ENCODE measurements around the gene PEDS1.
A peak's percentile ranks its signal among the peaks of the same experiment; 100 is the strongest.
"Not testable (repeated sequence)": the region's sequence is repeated elsewhere in the genome, so short reads cannot be mapped to it uniquely, and the experiment has no call there.

Gene PEDS1

DNA sequence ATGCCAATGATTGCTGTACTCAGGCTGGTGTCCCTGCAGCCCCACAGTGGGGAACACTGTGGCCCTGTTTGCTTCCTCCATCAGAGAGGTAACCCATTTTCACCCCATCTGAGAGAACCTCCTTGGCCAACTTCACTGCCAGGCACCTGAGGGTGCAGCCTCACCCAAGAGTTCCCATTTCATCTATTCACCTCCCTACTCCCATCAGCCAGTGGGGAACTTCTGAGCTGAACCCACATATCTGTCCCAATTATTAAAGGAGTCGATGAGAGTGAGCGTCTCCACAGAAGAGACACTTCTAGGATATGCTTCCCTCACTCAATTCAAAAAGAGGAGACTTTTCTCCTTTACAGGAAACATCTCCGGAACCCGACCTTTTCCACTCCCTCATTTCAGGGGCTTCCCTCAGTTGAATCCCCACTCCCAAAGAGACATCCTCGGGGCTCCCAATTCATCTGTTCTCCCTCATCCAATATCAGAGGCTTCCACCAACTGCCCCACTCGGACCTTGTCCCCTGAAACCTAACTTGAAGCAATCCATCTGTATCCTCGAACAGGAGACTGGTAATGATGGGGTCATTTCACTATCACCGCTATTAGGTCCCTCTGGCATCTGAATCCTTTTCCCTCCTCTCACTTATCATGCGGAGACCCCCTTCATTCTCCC, 41.6 kb downstream of the PEDS1 start:
- TF ChIP-seq, protein P1, sequence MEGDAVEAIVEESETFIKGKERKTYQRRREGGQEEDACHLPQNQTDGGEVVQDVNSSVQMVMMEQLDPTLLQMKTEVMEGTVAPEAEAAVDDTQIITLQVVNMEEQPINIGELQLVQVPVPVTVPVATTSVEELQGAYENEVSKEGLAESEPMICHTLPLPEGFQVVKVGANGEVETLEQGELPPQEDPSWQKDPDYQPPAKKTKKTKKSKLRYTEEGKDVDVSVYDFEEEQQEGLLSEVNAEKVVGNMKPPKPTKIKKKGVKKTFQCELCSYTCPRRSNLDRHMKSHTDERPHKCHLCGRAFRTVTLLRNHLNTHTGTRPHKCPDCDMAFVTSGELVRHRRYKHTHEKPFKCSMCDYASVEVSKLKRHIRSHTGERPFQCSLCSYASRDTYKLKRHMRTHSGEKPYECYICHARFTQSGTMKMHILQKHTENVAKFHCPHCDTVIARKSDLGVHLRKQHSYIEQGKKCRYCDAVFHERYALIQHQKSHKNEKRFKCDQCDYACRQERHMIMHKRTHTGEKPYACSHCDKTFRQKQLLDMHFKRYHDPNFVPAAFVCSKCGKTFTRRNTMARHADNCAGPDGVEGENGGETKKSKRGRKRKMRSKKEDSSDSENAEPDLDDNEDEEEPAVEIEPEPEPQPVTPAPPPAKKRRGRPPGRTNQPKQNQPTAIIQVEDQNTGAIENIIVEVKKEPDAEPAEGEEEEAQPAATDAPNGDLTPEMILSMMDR (IDR thresholded peaks at IDR 0.05; ENCODE audit: low read depth, low read length, missing control alignments): no peak
- H3K4me3 ChIP-seq (replicated peaks; ENCODE audit: low read depth, low read length): peak overlapping the region; percentile 83
- no peak for DNase-seq (ENCODE audit: extremely low read depth, low read depth)

DNA sequence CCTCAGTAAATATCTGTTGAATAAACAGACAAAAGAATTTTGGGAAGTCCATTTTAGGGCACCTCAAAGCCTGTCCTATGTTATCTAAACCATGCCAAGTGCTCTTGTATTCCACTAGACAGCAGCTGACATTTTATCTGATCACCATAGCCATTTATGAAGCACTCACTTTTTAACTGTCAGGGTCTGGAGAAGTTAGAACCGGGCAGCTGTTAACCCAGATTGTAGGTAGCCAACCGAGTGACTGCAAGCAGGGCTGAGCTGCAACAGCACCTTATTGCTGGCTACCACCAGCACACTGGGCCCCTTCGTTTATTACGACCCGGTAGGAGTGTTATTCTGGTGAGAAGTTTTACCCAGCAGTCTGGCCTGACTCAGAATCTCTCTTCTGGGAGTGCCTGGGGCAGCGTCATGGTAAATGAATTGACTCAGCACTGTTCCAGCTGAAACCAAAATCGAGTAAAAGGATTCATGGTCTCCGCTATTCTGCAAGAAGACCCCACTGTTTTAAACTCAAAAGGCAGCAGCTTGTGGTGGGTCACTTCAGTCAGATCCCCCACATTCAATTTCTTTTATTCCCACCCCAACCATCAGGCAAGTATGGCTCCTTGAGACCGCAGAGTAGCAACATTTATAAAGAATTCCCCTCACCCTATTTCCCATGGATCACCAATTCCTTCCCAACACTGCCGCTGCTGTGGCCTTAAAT, 42.2 kb downstream of the PEDS1 start:
- no peak for DNase-seq (ENCODE audit: extremely low read depth, low read depth)
- TF ChIP-seq, protein P1 (IDR thresholded peaks at IDR 0.05; ENCODE audit: low read depth, low read length, missing control alignments): no peak
- H3K4me3 ChIP-seq (replicated peaks; ENCODE audit: low read depth, low read length): peak overlapping the region; percentile 83

DNA sequence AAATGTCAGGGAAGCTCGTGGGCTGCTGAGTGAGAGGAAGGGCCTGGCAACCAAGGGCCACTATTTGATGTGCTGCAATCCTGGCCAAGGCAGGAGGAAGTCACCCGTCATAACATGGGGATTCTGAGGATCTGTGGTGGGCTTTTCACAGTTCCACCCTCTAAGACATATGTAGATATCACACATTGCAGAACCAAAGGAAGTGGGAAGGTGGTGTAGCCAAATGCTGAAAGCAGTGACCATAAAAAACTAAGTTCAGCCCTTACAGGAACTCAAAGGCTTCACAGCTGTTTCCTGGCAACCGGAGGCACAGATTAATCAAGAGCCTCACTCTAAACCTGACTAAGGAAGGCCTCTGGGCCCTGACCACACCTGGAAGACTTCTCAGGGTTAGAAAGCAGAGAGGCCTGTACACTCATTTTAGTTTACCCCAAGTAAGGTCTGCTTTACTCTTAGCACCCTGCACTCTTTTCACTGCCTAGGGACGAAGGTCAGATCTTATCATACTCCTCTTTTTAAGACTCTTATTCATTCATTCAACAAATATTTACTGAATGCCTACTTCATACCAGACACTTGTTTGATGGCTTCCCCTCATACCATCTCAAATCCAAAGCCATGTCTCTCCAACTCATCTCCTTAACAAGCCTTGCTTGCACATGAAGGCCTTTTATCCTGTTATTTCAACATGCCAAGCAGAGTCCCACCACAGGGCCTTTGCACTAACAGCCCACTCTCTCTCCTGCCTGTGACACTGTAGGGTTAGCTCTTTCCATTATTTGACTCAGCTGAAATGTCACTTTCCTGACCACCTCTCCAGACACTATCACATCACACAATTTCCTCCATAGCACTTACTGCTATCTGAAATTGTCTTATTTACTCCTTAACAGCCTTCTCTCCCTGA, 43.1 kb downstream of the PEDS1 start:
- no peak for DNase-seq (ENCODE audit: extremely low read depth, low read depth)
- TF ChIP-seq, protein P1 (IDR thresholded peaks at IDR 0.05; ENCODE audit: low read depth, low read length, missing control alignments): no peak
- peak overlapping the region; percentile 83 for H3K4me3 ChIP-seq (replicated peaks; ENCODE audit: low read depth, low read length)

DNA sequence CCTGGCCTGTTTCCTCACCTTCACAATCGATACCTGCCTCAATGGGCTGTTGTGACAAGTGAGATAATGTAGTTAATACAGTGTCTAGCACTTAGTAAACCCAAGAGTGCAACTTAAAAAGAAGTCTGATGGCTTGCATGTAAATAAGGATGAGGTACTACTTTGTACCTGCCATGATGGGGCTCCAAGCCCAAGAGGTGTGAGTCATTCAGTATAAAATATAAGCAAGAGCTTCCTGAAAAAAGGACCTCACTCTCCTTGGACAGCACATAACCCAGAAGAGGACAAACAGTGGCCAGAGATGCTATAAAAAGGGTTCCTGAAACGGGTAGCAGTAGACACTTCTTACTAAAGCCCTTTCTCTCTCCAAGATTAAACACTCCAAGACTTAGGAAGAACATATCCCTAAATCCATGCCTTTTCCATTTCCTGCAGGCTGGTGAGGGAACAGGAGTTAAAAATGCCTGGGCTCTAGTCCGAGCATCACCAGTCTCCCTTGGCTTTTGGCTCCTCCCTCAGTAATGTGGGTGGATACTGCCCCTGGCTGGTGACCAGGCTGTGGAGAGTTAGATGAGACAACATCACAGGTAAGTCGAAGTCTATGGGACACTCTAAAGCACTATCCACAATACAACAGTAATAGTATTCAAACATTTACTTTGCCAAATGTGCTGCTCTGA, 44.8 kb downstream of the PEDS1 start:
- no peak for DNase-seq (ENCODE audit: extremely low read depth, low read depth)
- TF ChIP-seq, protein P1 (IDR thresholded peaks at IDR 0.05; ENCODE audit: low read depth, low read length, missing control alignments): no peak
- no peak overlapping the region for H3K4me3 ChIP-seq (replicated peaks; ENCODE audit: low read depth, low read length)

DNA sequence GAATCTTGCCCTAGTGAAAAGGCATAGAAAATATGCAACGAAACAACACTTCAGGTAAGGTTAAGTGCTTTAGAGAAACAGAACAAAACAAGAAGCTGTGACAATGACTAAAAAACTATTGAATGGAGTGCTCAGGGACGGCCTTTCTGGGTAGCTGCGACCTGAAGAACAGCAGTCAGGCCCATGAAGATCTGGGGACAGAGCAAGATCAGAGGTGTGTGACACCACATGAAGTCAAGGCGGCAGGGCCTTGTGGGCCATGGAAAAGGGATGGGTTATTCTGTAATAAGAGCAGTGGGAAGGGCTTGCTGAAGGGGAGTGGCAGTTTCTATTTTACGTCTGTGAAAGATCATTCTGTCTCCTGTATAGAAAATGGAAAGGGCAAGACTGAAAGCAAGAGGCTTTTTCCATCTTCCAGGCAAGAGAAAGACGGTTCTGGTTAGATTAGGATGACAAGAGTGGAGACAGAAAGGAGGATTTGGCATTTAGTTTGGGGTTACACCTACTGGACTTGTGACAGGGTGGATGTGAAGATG, 45.7 kb downstream of the PEDS1 start:
- H3K4me3 ChIP-seq (replicated peaks; ENCODE audit: low read depth, low read length): no peak overlapping the region
- TF ChIP-seq, protein P1 (IDR thresholded peaks at IDR 0.05; ENCODE audit: low read depth, low read length, missing control alignments): no peak
- no peak for DNase-seq (ENCODE audit: extremely low read depth, low read depth)

DNA sequence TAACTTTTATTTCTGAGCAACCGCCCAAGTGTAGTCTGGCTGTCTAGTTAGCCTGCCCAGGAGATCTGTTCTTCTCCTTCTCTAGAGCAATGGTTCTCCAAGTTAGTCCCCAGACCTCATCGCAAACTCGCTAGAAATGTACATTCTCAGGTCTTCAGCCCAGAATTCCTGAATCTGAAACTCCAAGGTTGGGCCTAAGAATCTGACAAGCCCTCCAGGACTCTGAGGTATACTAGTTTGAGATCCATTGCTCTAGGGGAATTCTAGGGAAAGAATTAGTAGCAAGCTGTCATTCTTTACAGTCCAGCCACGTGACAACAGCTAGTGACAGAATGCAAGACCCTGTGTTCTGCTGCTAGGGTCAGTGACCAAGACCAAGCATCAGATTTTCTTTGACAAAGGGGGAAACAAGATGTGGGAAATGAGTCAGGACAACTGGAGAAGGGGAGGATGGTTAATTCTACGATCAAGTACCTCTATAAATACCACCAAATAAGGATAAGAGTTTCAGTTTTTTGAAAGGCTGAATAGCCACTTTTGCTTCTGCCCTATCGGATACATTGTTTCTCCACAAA, 46.4 kb downstream of the PEDS1 start:
- TF ChIP-seq, protein P1 (IDR thresholded peaks at IDR 0.05; ENCODE audit: low read depth, low read length, missing control alignments): no peak
- no peak overlapping the region for H3K4me3 ChIP-seq (replicated peaks; ENCODE audit: low read depth, low read length)
- DNase-seq (ENCODE audit: extremely low read depth, low read depth): no peak

DNA sequence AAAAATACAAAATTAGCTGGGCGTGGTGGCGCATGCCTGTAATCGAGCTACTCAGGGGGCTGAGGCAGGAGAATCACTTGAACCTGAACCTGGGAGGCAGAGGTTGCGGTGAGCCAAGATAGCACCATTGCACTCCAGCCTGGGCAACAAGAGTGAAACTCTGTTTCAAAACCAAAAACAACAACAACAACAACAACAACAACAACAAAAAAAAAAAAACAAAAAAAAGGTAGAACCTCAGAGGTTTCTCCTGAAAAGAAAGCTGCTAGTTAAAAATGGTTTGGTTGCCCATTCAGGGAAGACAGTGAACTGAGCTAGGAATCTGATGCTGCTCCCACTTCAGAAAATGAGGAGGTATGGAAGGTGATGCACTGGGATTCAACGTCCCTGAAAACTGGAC, 46.9 kb downstream of the PEDS1 start:
- H3K4me3 ChIP-seq (replicated peaks; ENCODE audit: low read depth, low read length); DNase-seq (ENCODE audit: extremely low read depth, low read depth): not testable (repeated sequence)

Measured in HFF-Myc (cell line).